ENCODE measurements around the gene PCNX2. TPM values are rescaled to one million over a fixed set of nuclear protein-coding genes. Genes with fewer than 3 reads are reported as not detected.

PCNX2 gene
- total RNA-seq, 4 donors from 2014 or later: 5.0 to 12.5 (median 9.6) TPM

GRCh38 chr1:233040494-233040893, 255.0 kb downstream of the PCNX2 start:
- 91 to 97% methylated on average over 4 of the region's 4 CpGs for WGBS, 2 donors
- H3K4me3 ChIP-seq (ENCODE audit: low read depth, poor library complexity, severe bottlenecking): no peak overlapping the region
- intact Hi-C loops (cut with DNase I; ENCODE audit: low total_unique reads): no loop called here
- DNase-seq (ENCODE audit: low spot score in 2 of 2): no peak
- TF ChIP-seq POLR2A (IDR thresholded peaks at IDR 0.05): no peak
- TF ChIP-seq CTCF (IDR thresholded peaks at IDR 0.05): no peak

- DNase-seq (ENCODE audit: low spot score in 2 of 2): no peak
- intact Hi-C loops (cut with DNase I; ENCODE audit: low total_unique reads): no loop called here
- TF ChIP-seq CTCF (IDR thresholded peaks at IDR 0.05) (no peak), POLR2A (IDR thresholded peaks at IDR 0.05) (no peak)
- no peak overlapping the region for H3K4me3 ChIP-seq (ENCODE audit: low read depth, poor library complexity, severe bottlenecking)
Measured at GRCh38 chr1:233038581-233038980, 256.9 kb downstream of the PCNX2 start.

GRCh38 chr1:233037843-233038242, 257.7 kb downstream of the PCNX2 start:
- H3K4me3 ChIP-seq (ENCODE audit: low read depth, poor library complexity, severe bottlenecking): no peak overlapping the region
- DNase-seq (ENCODE audit: low spot score in 2 of 2): no peak
- TF ChIP-seq POLR2A (IDR thresholded peaks at IDR 0.05) (no peak), CTCF (IDR thresholded peaks at IDR 0.05) (no peak)
- intact Hi-C loops (cut with DNase I; ENCODE audit: low total_unique reads): no loop called here

- H3K4me3 ChIP-seq (ENCODE audit: low read depth, poor library complexity, severe bottlenecking): no peak overlapping the region
- no peak for TF ChIP-seq CTCF (IDR thresholded peaks at IDR 0.05)
- no peak for TF ChIP-seq POLR2A (IDR thresholded peaks at IDR 0.05)
- 87 to 90% methylated on average over 5 of the region's 5 CpGs for WGBS, 2 donors
- intact Hi-C loops (cut with DNase I; ENCODE audit: low total_unique reads): no loop called here
- no peak for DNase-seq (ENCODE audit: low spot score in 2 of 2)
Measured at GRCh38 chr1:233034836-233035235, 260.7 kb downstream of the PCNX2 start.

- WGBS, 2 donors: 59 to 62% methylated on average over 3 of the region's 3 CpGs
- intact Hi-C loops (cut with DNase I; ENCODE audit: low total_unique reads): no loop called here
- TF ChIP-seq CTCF (IDR thresholded peaks at IDR 0.05): no peak
- no peak for TF ChIP-seq POLR2A (IDR thresholded peaks at IDR 0.05)
- no peak for DNase-seq (ENCODE audit: low spot score in 2 of 2)
- no peak overlapping the region for H3K4me3 ChIP-seq (ENCODE audit: low read depth, poor library complexity, severe bottlenecking)
Measured at GRCh38 chr1:233033361-233033760, 262.2 kb downstream of the PCNX2 start.

- no peak for TF ChIP-seq CTCF (IDR thresholded peaks at IDR 0.05)
- no peak for TF ChIP-seq POLR2A (IDR thresholded peaks at IDR 0.05)
- intact Hi-C loops (cut with DNase I; ENCODE audit: low total_unique reads): no loop called here
- whole genome bisulfite sequencing, 2 donors: 77 to 79% methylated on average over 4 of the region's 4 CpGs
- no peak for DNase-seq (ENCODE audit: low spot score in 2 of 2)
- H3K4me3 ChIP-seq (ENCODE audit: low read depth, poor library complexity, severe bottlenecking): no peak overlapping the region
Measured at GRCh38 chr1:233032916-233033315, 262.6 kb downstream of the PCNX2 start.

Measured in lower leg skin (tissue), 4 donors.